Activated naive CD8-positive, alpha-beta T cell treated with anti-CD3 and anti-CD28 coated beads, Interleukin-2, amount 50 U/mL, for 24 hours (primary cell): Measurements from ENCODE around the gene ZNF557.

Experiments used
- ATAC-seq: fragments of 150-1000 bp; cut with Tn5 transposase; one replicate; pipeline ENCODE4 v1.10.0; 2021
- DNase-seq: peaks from one replicate; pipeline ENCODE4 v3.0.0; 2021
- H3K27ac Mint-ChIP-seq: one replicate; pipeline ENCODE4 v1.8.0; 2021; ENCODE audit warnings: mild to moderate bottlenecking, mixed read lengths
- H3K27me3 Mint-ChIP-seq: one replicate; pipeline ENCODE4 v1.8.0; 2021; ENCODE audit warnings: mixed read lengths
- H3K36me3 Mint-ChIP-seq: one replicate; pipeline ENCODE4 v1.8.0; 2021; ENCODE audit warnings: low read depth, mixed read lengths
- H3K4me1 Mint-ChIP-seq: one replicate; pipeline ENCODE4 v1.8.0; 2021; ENCODE audit warnings: mixed read lengths
- H3K4me3 Mint-ChIP-seq: one replicate; pipeline ENCODE4 v1.8.0; 2021; ENCODE audit warnings: mild to moderate bottlenecking, moderate library complexity, mixed read lengths
- H3K9me3 Mint-ChIP-seq: one replicate; pipeline ENCODE4 v1.8.0; 2021; ENCODE audit warnings: mixed read lengths

The ZNF557 gene

GRCh38 chr19:7126132-7126531 lies 56.6 kb downstream of the ZNF557 start:
- DNase-seq, result no peak
- Mint-ChIP-seq H3K4me1 (no peaks in the 10 kb centered on the region), H3K27me3 (no peaks in the 10 kb centered on the region), H3K36me3 (peaks cover 3% of the 10 kb centered on the region), H3K4me3 (no peak overlapping the region), H3K9me3 (peaks cover 8% of the 10 kb centered on the region), H3K27ac (no peak overlapping the region)
- no peak for ATAC-seq

- H3K27me3 Mint-ChIP-seq, result no peaks in the 10 kb centered on the region
- no peak for DNase-seq
- ATAC-seq, result no peak
- H3K36me3 Mint-ChIP-seq, result no peaks in the 10 kb centered on the region
- H3K4me3 Mint-ChIP-seq, result no peak overlapping the region
- H3K9me3 Mint-ChIP-seq, result peaks cover 4% of the 10 kb centered on the region
- no peak overlapping the region for H3K27ac Mint-ChIP-seq
- H3K4me1 Mint-ChIP-seq, result no peaks in the 10 kb centered on the region
Observed at GRCh38 chr19:7130043-7130442, 60.5 kb downstream of the ZNF557 start.

- Mint-ChIP-seq H3K4me1 (no peaks in the 10 kb centered on the region), H3K27ac (no peak overlapping the region)
Observed at GRCh38 chr19:7132054-7132453, 62.6 kb downstream of the ZNF557 start.

GRCh38 chr19:7137120-7137519 lies 67.6 kb downstream of the ZNF557 start:
- Mint-ChIP-seq H3K27me3 (no peaks in the 10 kb centered on the region), H3K27ac (no peak overlapping the region), H3K36me3 (no peaks in the 10 kb centered on the region), H3K4me3 (no peak overlapping the region), H3K9me3 (no peaks in the 10 kb centered on the region), H3K4me1 (no peaks in the 10 kb centered on the region)
- no peak for ATAC-seq
- no peak for DNase-seq

More at GRCh38 chr19:7132054-7132453, 62.6 kb downstream of the ZNF557 start:
- ATAC-seq, result no peak
- no peaks in the 10 kb centered on the region for H3K27me3 Mint-ChIP-seq
- H3K4me3 Mint-ChIP-seq, result no peak overlapping the region
- no peaks in the 10 kb centered on the region for H3K36me3 Mint-ChIP-seq
- H3K9me3 Mint-ChIP-seq, result peaks cover 4% of the 10 kb centered on the region
- DNase-seq, result no peak
